Cardiac muscle cell (in vitro differentiated cells and primary cell): ENCODE data around the gene UTS2B. TPM values are rescaled to one million over a fixed set of nuclear protein-coding genes. Genes with fewer than 3 reads are reported as not detected.

Experiments
- DNase-seq, 2 donors: peaks; one replicate each; pipeline versions ENCODE4 v3.0.0 to v3.0.0-alpha.2; 2010 to 2017; ENCODE audit warnings: low read depth in 1 of 2, low spot score in 1 of 2
- H3K27ac ChIP-seq: fragments of 200-600 bp; sonication (generic); 2 replicates; pipeline ENCODE4 v1.5.1; 2016
- H3K27me3 ChIP-seq: fragments of 200-600 bp; sonication (generic); 2 replicates; pipeline ENCODE4 v1.6.0; 2016; ENCODE audit warnings: control low read depth
- H3K36me3 ChIP-seq: fragments of 200-600 bp; sonication (generic); 2 replicates; pipeline ENCODE4 v1.5.1; 2016; ENCODE audit warnings: control low read depth
- H3K4me1 ChIP-seq: fragments of 200-600 bp; sonication (generic); 2 replicates; pipeline ENCODE4 v1.8.1; 2017; ENCODE audit warnings: low read depth, mild to moderate bottlenecking, mixed run types
- H3K4me3 ChIP-seq: fragments of 200-600 bp; sonication (generic); 2 replicates; pipeline ENCODE4 v1.5.1; 2016; ENCODE audit warnings: mild to moderate bottlenecking
- H3K9me3 ChIP-seq: fragments of 200-600 bp; sonication (generic); 2 replicates; pipeline ENCODE4 v1.5.1; 2017; ENCODE audit warnings: low read depth, mild to moderate bottlenecking, control low read depth
- polyA plus RNA-seq: library from polyadenylated mRNA; unstranded; fragments of >200 nt; fragmentation: Nextera tagmentation; extraction: Ambion mirVana; gene quantifications from 2 replicates; pipeline ENCODE4 v1.2.1, GENCODE V29; 2016
- total RNA-seq: library from RNA; depleted of rRNA; stranded (reverse); fragments of >200 nt; gene quantifications from 2 replicates; pipeline ENCODE4 v1.2.3, GENCODE V29; 2016
- TF ChIP-seq, protein P1 (sequence below): IDR thresholded peaks from 2 replicates; pipeline ENCODE4 v1.5.1; 2012; ENCODE audit warnings: low read depth, mild to moderate bottlenecking, low read length

The UTS2B gene
- total and polyA plus RNA-seq, 2 experiments from 2014 or later = 1.9 TPM; not detected in 1

- TF ChIP-seq, protein P1, sequence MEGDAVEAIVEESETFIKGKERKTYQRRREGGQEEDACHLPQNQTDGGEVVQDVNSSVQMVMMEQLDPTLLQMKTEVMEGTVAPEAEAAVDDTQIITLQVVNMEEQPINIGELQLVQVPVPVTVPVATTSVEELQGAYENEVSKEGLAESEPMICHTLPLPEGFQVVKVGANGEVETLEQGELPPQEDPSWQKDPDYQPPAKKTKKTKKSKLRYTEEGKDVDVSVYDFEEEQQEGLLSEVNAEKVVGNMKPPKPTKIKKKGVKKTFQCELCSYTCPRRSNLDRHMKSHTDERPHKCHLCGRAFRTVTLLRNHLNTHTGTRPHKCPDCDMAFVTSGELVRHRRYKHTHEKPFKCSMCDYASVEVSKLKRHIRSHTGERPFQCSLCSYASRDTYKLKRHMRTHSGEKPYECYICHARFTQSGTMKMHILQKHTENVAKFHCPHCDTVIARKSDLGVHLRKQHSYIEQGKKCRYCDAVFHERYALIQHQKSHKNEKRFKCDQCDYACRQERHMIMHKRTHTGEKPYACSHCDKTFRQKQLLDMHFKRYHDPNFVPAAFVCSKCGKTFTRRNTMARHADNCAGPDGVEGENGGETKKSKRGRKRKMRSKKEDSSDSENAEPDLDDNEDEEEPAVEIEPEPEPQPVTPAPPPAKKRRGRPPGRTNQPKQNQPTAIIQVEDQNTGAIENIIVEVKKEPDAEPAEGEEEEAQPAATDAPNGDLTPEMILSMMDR = no peak
- DNase-seq = no peak
- no peak overlapping the region for H3K4me3 ChIP-seq
- no peaks in the 10 kb centered on the region for H3K4me1 ChIP-seq
- no peaks in the 10 kb centered on the region for H3K9me3 ChIP-seq
- H3K27me3 ChIP-seq = no peaks in the 10 kb centered on the region
- no peak overlapping the region for H3K27ac ChIP-seq
- no peaks in the 10 kb centered on the region for H3K36me3 ChIP-seq
Observed at GRCh38 chr3:191307341-191307740, 23.0 kb downstream of the UTS2B start.

GRCh38 chr3:191306428-191306827 lies 23.9 kb downstream of the UTS2B start:
- H3K9me3 ChIP-seq = no peaks in the 10 kb centered on the region
- H3K27ac ChIP-seq = no peak overlapping the region
- H3K36me3 ChIP-seq = no peaks in the 10 kb centered on the region
- H3K4me1 ChIP-seq = no peaks in the 10 kb centered on the region
- no peaks in the 10 kb centered on the region for H3K27me3 ChIP-seq
- DNase-seq = no peak
- TF ChIP-seq, protein P1 = no peak
- H3K4me3 ChIP-seq = no peak overlapping the region

DNA sequence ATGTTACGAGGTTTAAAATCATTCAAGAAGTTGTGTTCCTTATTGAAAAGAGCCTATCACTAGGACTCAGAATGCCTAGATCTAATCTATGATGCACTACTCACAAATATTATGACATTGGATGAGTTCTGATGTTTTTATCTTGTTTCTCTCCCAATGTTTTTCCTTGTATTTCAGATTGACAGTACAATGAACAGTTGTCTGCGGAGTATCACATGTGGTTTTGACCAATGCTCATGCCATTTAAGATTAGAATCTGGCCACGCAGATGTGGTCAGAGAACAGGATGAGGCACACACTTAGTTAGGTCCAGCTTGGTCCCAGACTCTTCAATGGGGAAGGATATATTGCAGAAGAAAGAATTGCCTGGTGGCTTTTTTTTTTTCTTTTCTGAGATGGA lies 26.7 kb downstream of the UTS2B start:
- Histone ChIP-seq H3K27me3 (no peaks in the 10 kb centered on the region), H3K27ac (no peak overlapping the region), H3K4me1 (no peaks in the 10 kb centered on the region), H3K4me3 (no peak overlapping the region), H3K36me3 (no peaks in the 10 kb centered on the region), H3K9me3 (no peaks in the 10 kb centered on the region)
- peak in 1 of 2 donors; percentile 36 for DNase-seq
- TF ChIP-seq, protein P1 = no peak

GRCh38 chr3:191302451-191302850 lies 27.9 kb downstream of the UTS2B start:
- Histone ChIP-seq H3K27me3 (no peaks in the 10 kb centered on the region), H3K27ac (no peak overlapping the region), H3K9me3 (no peaks in the 10 kb centered on the region), H3K36me3 (no peaks in the 10 kb centered on the region), H3K4me1 (no peaks in the 10 kb centered on the region), H3K4me3 (no peak overlapping the region)
- TF ChIP-seq, protein P1 = no peak
- DNase-seq = no peak

DNA sequence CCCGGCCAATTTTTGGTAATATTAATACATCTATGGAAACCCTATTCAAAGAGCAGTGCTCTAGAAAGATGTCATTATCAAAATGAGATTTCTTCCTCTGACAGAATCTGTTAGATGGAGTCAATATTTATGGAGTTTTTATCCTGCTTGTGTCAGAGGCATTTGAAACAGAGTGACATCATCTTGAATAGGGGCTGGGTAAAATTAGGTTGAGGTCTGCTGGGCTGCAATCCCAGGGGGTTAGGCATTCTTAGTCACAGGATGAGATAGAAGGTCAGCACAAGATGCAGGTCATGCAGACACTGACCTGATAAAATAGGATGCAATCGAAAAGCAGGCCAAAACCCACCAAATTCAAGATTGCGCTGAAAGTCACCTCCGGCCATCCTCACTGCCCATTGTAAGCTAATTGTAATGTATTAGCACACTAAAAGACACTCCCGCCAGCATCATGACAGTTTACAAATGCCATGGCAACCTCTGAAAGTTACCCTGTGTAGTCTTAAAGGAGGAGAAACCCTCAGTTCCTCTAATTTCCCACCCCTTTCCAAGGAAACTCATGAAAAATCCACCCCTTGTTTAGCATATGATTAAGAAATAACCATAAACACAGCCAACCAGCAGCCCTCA lies 28.4 kb downstream of the UTS2B start:
- TF ChIP-seq, protein P1 = no peak
- Histone ChIP-seq H3K27me3 (no peaks in the 10 kb centered on the region), H3K4me3 (no peak overlapping the region), H3K4me1 (no peaks in the 10 kb centered on the region), H3K9me3 (no peaks in the 10 kb centered on the region), H3K36me3 (no peaks in the 10 kb centered on the region), H3K27ac (no peak overlapping the region)
- no peak for DNase-seq
